Type B pancreatic cell (in vitro differentiated cells): ENCODE data around the gene TBC1D3I. TPM values are rescaled to one million over a fixed set of nuclear protein-coding genes. Genes with fewer than 3 reads are reported as not detected.
"Not testable (repeated sequence)": the region's sequence is repeated elsewhere in the genome, so short reads cannot be mapped to it uniquely, and the experiment has no call there.

ENCODE experiments used
- DNase-seq: peaks from one replicate; pipeline ENCODE4 v3.0.0; 2021; ENCODE audit warnings: mixed read lengths; ENCODE audit not compliant: unreplicated experiment; ENCODE audit errors: extremely low spot score
- H3K27ac Mint-ChIP-seq: 2 replicates; pipeline ENCODE4 v1.8.0; 2021; ENCODE audit warnings: mild to moderate bottlenecking, mixed read lengths
- H3K27me3 Mint-ChIP-seq: 2 replicates; pipeline ENCODE4 v1.8.0; 2021; ENCODE audit warnings: mixed read lengths
- H3K36me3 Mint-ChIP-seq: 2 replicates; pipeline ENCODE4 v1.8.0; 2021; ENCODE audit warnings: mixed read lengths
- H3K4me1 Mint-ChIP-seq: one replicate; pipeline ENCODE4 v1.8.0; 2021; ENCODE audit warnings: mixed read lengths; ENCODE audit not compliant: unreplicated experiment
- H3K4me3 Mint-ChIP-seq: 2 replicates; pipeline ENCODE4 v1.8.0; 2021; ENCODE audit warnings: mild to moderate bottlenecking, mixed read lengths
- H3K9me3 Mint-ChIP-seq: 2 replicates; pipeline ENCODE4 v1.8.0; 2021; ENCODE audit warnings: mixed read lengths
- CTCF ChIP-seq: fragments of 200-600 bp; sonication (generic); conservative IDR thresholded peaks from 2 replicates; pipeline ENCODE4 v1.5.0; 2021; ENCODE audit warnings: antibody characterized with exemption, mild to moderate bottlenecking
- total RNA-seq: library from RNA; stranded (reverse); gene quantifications from 2 replicates; pipeline ENCODE4 v1.2.1, GENCODE V29; 2021; ENCODE audit warnings: low replicate concordance

TBC1D3I gene
- total RNA-seq, 1 donor from 2014 or later, result 0.24 TPM

DNA sequence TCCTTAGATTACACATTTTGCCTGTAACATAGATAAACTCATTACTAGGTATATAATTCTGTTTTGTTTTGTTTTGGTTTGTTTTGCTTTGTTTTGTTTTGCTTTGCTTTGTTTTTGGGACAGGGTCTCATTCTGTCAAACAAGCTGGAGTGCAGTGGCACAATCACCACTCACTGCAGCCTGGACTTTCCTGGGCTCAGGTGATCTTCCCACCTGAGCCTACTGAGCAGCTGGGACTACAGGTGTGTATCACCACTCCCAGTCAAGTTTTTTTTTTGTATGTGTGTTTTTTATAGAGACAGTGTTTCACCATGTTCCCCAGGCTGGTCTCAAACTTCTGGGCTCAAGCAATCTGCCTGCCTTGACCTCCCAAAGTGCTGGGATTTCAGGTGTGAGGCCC, 54.8 kb downstream of the TBC1D3I start:
- H3K36me3 Mint-ChIP-seq, result no peaks in the 10 kb centered on the region
- no peaks in the 10 kb centered on the region for H3K9me3 Mint-ChIP-seq
- TF ChIP-seq CTCF, result no peak
- DNase-seq, result no peak
- H3K27ac Mint-ChIP-seq, result no peak overlapping the region
- H3K4me1 Mint-ChIP-seq, result peaks cover 4% of the 10 kb centered on the region
- H3K4me3 Mint-ChIP-seq, result no peak overlapping the region
- peaks cover 46% of the 10 kb centered on the region for H3K27me3 Mint-ChIP-seq

GRCh38 chr17:36207383-36207782, 57.0 kb downstream of the TBC1D3I start:
- H3K4me3 Mint-ChIP-seq, H3K9me3 Mint-ChIP-seq, H3K36me3 Mint-ChIP-seq, H3K4me1 Mint-ChIP-seq, H3K27ac Mint-ChIP-seq, DNase-seq: not testable (repeated sequence)
- H3K27me3 Mint-ChIP-seq, result peaks cover 32% of the 10 kb centered on the region

DNA sequence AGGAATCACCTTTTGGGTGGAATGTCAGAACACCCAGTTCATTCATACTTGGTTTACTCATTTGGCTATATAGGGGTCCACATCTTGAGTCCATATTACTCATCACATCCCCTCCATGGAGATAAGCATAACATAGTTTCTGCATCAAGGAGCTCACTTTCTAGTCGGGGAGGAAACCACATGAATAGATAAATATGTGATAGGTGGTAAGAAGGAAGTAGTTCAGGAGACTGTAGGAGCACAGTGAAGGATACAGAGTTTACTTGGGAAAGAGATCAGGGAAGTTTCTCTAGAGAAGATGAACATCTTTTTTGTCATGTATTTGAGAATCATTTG, 57.9 kb downstream of the TBC1D3I start:
- H3K27me3 Mint-ChIP-seq, result peaks cover 27% of the 10 kb centered on the region
- H3K36me3 Mint-ChIP-seq, DNase-seq, H3K27ac Mint-ChIP-seq, H3K4me1 Mint-ChIP-seq, H3K9me3 Mint-ChIP-seq, H3K4me3 Mint-ChIP-seq: not testable (repeated sequence)

DNA sequence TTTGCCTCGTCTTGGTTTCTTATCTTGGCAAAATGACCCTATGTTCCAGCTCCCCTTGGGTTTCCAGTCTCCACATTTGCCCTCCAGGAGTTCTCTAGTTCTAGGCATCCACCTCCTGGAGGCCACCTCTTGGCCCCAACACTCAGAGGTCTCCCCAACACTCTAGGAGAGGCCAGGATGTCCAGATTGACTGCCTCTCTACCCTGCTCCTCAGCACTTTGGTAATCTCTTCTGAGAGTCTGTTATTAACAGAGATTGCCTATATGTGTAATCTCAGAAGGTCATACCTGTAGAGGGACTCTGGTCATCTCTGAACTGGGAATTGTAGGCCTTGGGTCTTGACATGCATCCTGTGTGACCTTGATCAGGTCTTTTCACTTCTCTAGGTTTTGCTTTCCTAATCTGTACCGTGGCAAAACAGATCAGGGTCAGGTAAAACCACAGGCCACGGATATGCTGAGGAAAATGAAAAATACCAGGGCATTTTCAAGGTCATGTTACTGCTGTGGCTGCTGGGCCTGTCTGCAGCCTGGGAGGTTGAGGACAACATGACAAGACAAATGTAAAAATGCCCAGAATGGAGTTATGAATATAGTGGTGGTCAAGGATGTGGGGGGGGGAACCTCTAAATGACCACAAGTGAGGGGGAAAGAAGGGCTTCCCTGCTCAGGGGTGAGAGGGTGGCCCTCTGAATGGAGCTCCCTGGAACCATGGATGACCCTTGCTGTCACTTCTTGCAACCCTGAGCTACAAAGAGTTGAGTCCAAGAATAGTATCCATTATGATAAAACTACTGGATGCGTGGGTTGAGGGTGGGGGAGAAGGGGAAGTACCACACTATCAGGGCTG, 58.5 kb downstream of the TBC1D3I start:
- no peak for TF ChIP-seq CTCF
- Mint-ChIP-seq H3K9me3 (no peaks in the 10 kb centered on the region), H3K36me3 (no peaks in the 10 kb centered on the region), H3K27ac (no peak overlapping the region), H3K4me3 (no peak overlapping the region), H3K4me1 (peaks cover 6% of the 10 kb centered on the region), H3K27me3 (peaks cover 25% of the 10 kb centered on the region)
- DNase-seq, result peak; percentile 40

DNA sequence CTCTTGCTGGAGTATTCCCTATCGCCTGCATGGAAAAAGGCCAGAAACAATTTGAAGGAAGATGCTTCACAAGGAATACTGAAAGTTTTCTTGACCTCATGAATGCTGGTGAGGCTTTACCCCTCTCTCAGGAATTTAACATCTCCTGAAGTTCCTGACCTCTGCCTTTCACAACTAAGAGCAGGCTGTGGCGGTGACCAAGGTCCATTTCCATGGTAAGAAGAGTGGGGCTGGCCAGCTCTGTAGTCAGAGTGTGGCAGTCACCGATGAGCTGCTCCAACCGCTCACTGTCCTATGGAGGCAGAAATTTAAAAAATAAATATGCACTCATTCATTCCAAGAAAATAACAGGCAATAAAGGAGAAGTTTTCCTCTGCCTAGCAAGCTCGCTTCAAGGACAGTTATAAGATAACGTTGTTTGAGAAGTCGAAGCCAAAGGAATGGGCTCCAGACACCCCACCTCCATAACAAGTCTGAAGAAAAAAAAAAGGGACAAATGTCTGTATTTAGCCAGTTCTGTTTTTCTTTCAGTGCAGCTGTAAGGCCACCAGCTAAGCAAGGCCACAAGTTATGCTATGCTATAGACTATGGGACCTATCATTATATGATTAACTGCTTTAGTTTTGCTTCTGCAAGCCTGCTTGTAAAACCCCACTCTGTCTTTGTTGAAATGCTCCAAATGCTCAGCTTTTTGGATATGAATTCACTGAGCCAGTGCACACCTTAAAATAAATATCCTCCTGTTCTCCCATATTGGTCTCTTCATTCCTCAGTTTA, 59.5 kb downstream of the TBC1D3I start:
- Mint-ChIP-seq H3K9me3 (no peaks in the 10 kb centered on the region), H3K4me1 (peaks cover 6% of the 10 kb centered on the region), H3K27ac (no peak overlapping the region), H3K27me3 (peaks cover 17% of the 10 kb centered on the region), H3K4me3 (no peak overlapping the region), H3K36me3 (no peaks in the 10 kb centered on the region)
- TF ChIP-seq CTCF, result no peak
- DNase-seq, result peak; percentile 39

Other genes with a start within 250 kb of the TBC1D3I start
- not detected in 2 replicates for gene CCL23, start 246.6 kb downstream of the TBC1D3I start, total RNA-seq
- gene CCL18, start 200.3 kb downstream of the TBC1D3I start, total RNA-seq, result 0.60 TPM in 1 of 2 replicates, not detected in the other
- not detected in 2 replicates for gene CCL3, start 174.4 kb downstream of the TBC1D3I start, total RNA-seq
- gene CCL4, start 160.7 kb downstream of the TBC1D3I start, total RNA-seq, result 0.57 TPM in 1 of 2 replicates, not detected in the other
- gene TBC1D3B, start 87.9 kb downstream of the TBC1D3I start, total RNA-seq, result 14.5 and 18.0 TPM in 2 replicates
- gene CCL3L1, start 67.8 kb downstream of the TBC1D3I start, total RNA-seq, result 0.41 TPM in 1 of 2 replicates, not detected in the other
- 0.45 TPM in 1 of 2 replicates, not detected in the other for gene CCL4L2, start 53.5 kb downstream of the TBC1D3I start, total RNA-seq
- gene TBC1D3G, start 59.3 kb upstream of the TBC1D3I start, total RNA-seq, result not detected in 2 replicates
- gene TBC1D3H, start 123.9 kb upstream of the TBC1D3I start, total RNA-seq, result not detected in 2 replicates
- gene ZNHIT3, start 222.1 kb upstream of the TBC1D3I start, total RNA-seq, result 34.6 and 43.3 TPM in 2 replicates